GM12878 (cell line): ENCODE results near the gene RSRP1. TPM values are rescaled to one million over a fixed set of nuclear protein-coding genes. Genes with fewer than 3 reads are reported as not detected.

Experiments
- ATAC-seq: fragments of 200-7000 bp; cut with Tn5 transposase; 3 replicates; pipeline ENCODE4 v1.9.1; 2020; ENCODE audit warnings: mild to moderate bottlenecking, moderate library complexity
- BruUV-seq: library from RNA; stranded (reverse); fragments of 400-500 nt; replicated peaks from 2 replicates; lab custom pipeline; 2021; lab: Mats Ljungman, UMichigan
- CTCF ChIA-PET: fragments of 300-600 bp; sonication (Branson Sonifier 250); formaldehyde crosslinking; extraction: SDS; loops from one replicate; lab custom pipeline; 2021; ENCODE audit warnings: inconsistent platforms; lab: Yijun Ruan, JAX
- POLR2A ChIA-PET: fragments of 350-600 bp; formaldehyde crosslinking; extraction: SDS; loops from one replicate; lab custom pipeline; 2021; ENCODE audit warnings: inconsistent platforms; lab: Charles Lee
- RAD21 ChIA-PET: fragments of 300-600 bp; sonication (Branson Sonifier 250); formaldehyde crosslinking; loops from one replicate; lab custom pipeline; 2023; ENCODE audit warnings: antibody characterized with exemption; ENCODE audit not compliant: unreplicated experiment; lab: Charles Lee
- SMC1A ChIA-PET: fragments of 300-600 bp; sonication (Branson Sonifier 250); formaldehyde crosslinking; loops from one replicate; lab custom pipeline; 2023; ENCODE audit not compliant: unreplicated experiment, uncharacterized antibody; lab: Charles Lee
- DNase-seq: peaks from one replicate; pipeline ENCODE4 v3.0.0-alpha.2; 2011; ENCODE audit warnings: low read depth, low spot score
- FAIRE-seq: peaks from 3 replicates; lab custom pipeline; 2011; peaks lifted over from hg19 to GRCh38; lab: Jason Lieb, UNC
- H2AFZ ChIP-seq: 2 replicates; pipeline ENCODE4 v1.6.0; 2011; ENCODE audit warnings: low read depth, low read length, control low read depth; ENCODE audit not compliant: control insufficient read depth
- H3K27ac ChIP-seq: 2 replicates; pipeline ENCODE4 v1.5.1; 2011; ENCODE audit warnings: control low read depth; ENCODE audit not compliant: control insufficient read depth, insufficient read depth
- H3K27me3 ChIP-seq, 2 experiments: replicated peaks in 1 of 2; 2 replicates each; pipeline versions ENCODE4 v1.6.0 to v1.6.1; 2011; ENCODE audit warnings: low read length in 1 of 2; ENCODE audit not compliant: control insufficient read depth in 2 of 2, insufficient read depth in 2 of 2
- H3K36me3 ChIP-seq, 2 experiments: 2 replicates each; pipeline ENCODE4 v1.5.1; 2011; ENCODE audit warnings: low read length in 1 of 2; ENCODE audit not compliant: control insufficient read depth in 2 of 2, insufficient read depth in 2 of 2
- H3K4me1 ChIP-seq: 2 replicates; pipeline ENCODE4 v1.6.1; 2011; ENCODE audit warnings: mild to moderate bottlenecking, low read length, moderate library complexity, mixed read lengths; ENCODE audit not compliant: control insufficient read depth, insufficient read depth
- H3K4me2 ChIP-seq: 2 replicates; pipeline ENCODE4 v1.6.0; 2011; ENCODE audit warnings: control low read depth; ENCODE audit not compliant: control insufficient read depth, insufficient read depth
- H3K4me3 ChIP-seq: fragments of 200-600 bp; sonication (generic); 2 replicates; pipeline ENCODE4 v1.5.1; 2016
- H3K79me2 ChIP-seq: 2 replicates; pipeline ENCODE4 v1.6.0; 2011; ENCODE audit warnings: low read length; ENCODE audit not compliant: control insufficient read depth, insufficient read depth
- H3K9ac ChIP-seq: 2 replicates; pipeline ENCODE4 v1.8.0; 2011; ENCODE audit warnings: low read length, control low read depth, mixed read lengths; ENCODE audit not compliant: control insufficient read depth, insufficient read depth
- H3K9me3 ChIP-seq: replicated peaks from 3 replicates; pipeline ENCODE4 v1.5.1; 2011; ENCODE audit warnings: mild to moderate bottlenecking, low read length; ENCODE audit not compliant: control insufficient read depth, insufficient read depth
- H4K20me1 ChIP-seq: 2 replicates; pipeline ENCODE4 v1.6.0; 2011; ENCODE audit not compliant: control insufficient read depth, insufficient read depth
- BMI1 ChIP-seq: fragments of 450-650 bp; IDR thresholded peaks from 2 replicates; pipeline ENCODE4 v1.6.1; 2016; ENCODE audit warnings: mild to moderate bottlenecking, moderate library complexity, borderline replicate concordance
- CBFB ChIP-seq: IDR thresholded peaks from 2 replicates; pipeline ENCODE4 v1.6.1; 2016; ENCODE audit warnings: antibody characterized with exemption, low read depth
- EZH2 ChIP-seq: IDR thresholded peaks from 2 replicates; pipeline ENCODE4 v1.6.1; 2012; ENCODE audit warnings: low read depth, mild to moderate bottlenecking, control low read depth, inconsistent platforms, low read length, borderline replicate concordance; ENCODE audit not compliant: control insufficient read depth
- FOXK2 ChIP-seq: fragments of 450-650 bp; IDR thresholded peaks from 2 replicates; pipeline ENCODE4 v1.6.1; 2017; ENCODE audit warnings: mild to moderate bottlenecking, moderate library complexity
- JUND ChIP-seq: IDR thresholded peaks from 2 replicates; pipeline ENCODE4 v1.6.1; 2012; ENCODE audit warnings: low read depth, mild to moderate bottlenecking, low read length, improper control_type of control experiment, moderate library complexity
- LARP7 ChIP-seq: fragments of 450-650 bp; IDR thresholded peaks from 2 replicates; pipeline ENCODE4 v1.6.1; 2017; ENCODE audit warnings: mild to moderate bottlenecking
- MEF2B ChIP-seq: fragments of 450-650 bp; IDR thresholded peaks from 2 replicates; pipeline ENCODE4 v1.6.1; 2018; ENCODE audit warnings: mild to moderate bottlenecking, moderate library complexity; ENCODE audit not compliant: partially characterized antibody, poor library complexity, severe bottlenecking
- NFIC ChIP-seq: IDR thresholded peaks from 2 replicates; pipeline ENCODE4 v1.6.1; 2012; ENCODE audit warnings: low read depth, mild to moderate bottlenecking, inconsistent platforms, low read length, moderate library complexity
- NR2C1 ChIP-seq: fragments of 450-650 bp; IDR thresholded peaks from 2 replicates; pipeline ENCODE4 v1.6.1; 2017; ENCODE audit warnings: antibody characterized with exemption, mild to moderate bottlenecking, moderate library complexity
- NR2F1 ChIP-seq: fragments of 450-650 bp; conservative IDR thresholded peaks from 2 replicates; pipeline ENCODE4 v1.6.1; 2017; ENCODE audit warnings: mild to moderate bottlenecking
- PML ChIP-seq: IDR thresholded peaks from 2 replicates; pipeline ENCODE4 v1.6.1; 2012; ENCODE audit warnings: low read length, inconsistent platforms
- POLR2A ChIP-seq: IDR thresholded peaks from 2 replicates; pipeline ENCODE4 v1.6.1; 2011; ENCODE audit warnings: low read depth, mild to moderate bottlenecking, low read length
- RCOR1 ChIP-seq: conservative IDR thresholded peaks from 2 replicates; pipeline ENCODE4 v1.6.1; 2012; ENCODE audit warnings: low read depth, low read length, improper control_type of control experiment
- SIX5 ChIP-seq: IDR thresholded peaks from 2 replicates; pipeline ENCODE4 v1.6.1; 2011; ENCODE audit warnings: mild to moderate bottlenecking, low read depth, low read length, moderate library complexity; ENCODE audit not compliant: severe bottlenecking
- SMAD5 ChIP-seq: IDR thresholded peaks from 2 replicates; pipeline ENCODE4 v1.6.1; 2016; ENCODE audit warnings: antibody characterized with exemption, low read depth
- SREBF2 ChIP-seq: IDR thresholded peaks from 2 replicates; pipeline ENCODE4 v1.6.1; 2012; ENCODE audit warnings: mild to moderate bottlenecking, low read length
- SRF ChIP-seq, 2 experiments: IDR thresholded peaks; 2 replicates each; pipeline ENCODE4 v1.6.1; 2011; ENCODE audit warnings: low read depth in 2 of 2, low read length in 2 of 2, mild to moderate bottlenecking in 1 of 2, moderate library complexity in 1 of 2
- STAT3 ChIP-seq: IDR thresholded peaks from 2 replicates; pipeline ENCODE4 v1.6.1; 2011; ENCODE audit warnings: low read depth, low read length, improper control_type of control experiment
- SUZ12 ChIP-seq: fragments of 200-600 bp; sonication (generic); IDR thresholded peaks from one replicate; pipeline ENCODE4 v1.6.1; 2018; ENCODE audit warnings: antibody characterized with exemption, mild to moderate bottlenecking; ENCODE audit not compliant: unreplicated experiment
- WGBS: methylation state at CpG from one replicate; pipeline ENCODE4 v1.1.6; 2016; ENCODE audit warnings: low lambda C conversion rate; ENCODE audit not compliant: insufficient replicate concordance, insufficient coverage; ENCODE audit errors: missing lambda C conversion rate; 5-methylcytosine and 5-hydroxymethylcytosine counted together
- in situ Hi-C: fragments of 300-500 bp; cut with MboI; formaldehyde crosslinking; loops from 9 replicates; pipeline ENCODE4 v1.14.3; 2018; ENCODE audit warnings: mixed read lengths
- intact Hi-C: fragments of 100-400 bp; cut with micrococcal nuclease; formaldehyde crosslinking; loops from one replicate; pipeline ENCODE4 v1.14.2; 2022; ENCODE audit not compliant: unreplicated experiment
- polyA plus RNA-seq, 11 experiments: library from polyadenylated mRNA; depleted of rRNA in 4 of 11; unstranded in 6 of 11; stranded (reverse) in 5 of 11; fragments of >200 nt; fragmentation: Nextera tagmentation in 4 of 11; fragmentation: Illumina TruSeq in 1 of 11; extraction: Ambion mirVana in 4 of 11; extraction: Trizol in 1 of 11; gene quantifications; 1 replicate in 1 of 11; 2 replicates in 10 of 11; pipeline versions ENCODE4 v1.2.1 to v1.2.3, GENCODE V29; 2011 to 2016; ENCODE audit warnings: inconsistent platforms in 2 of 11, missing spikeins in 2 of 11, low read depth in 1 of 11
- total RNA-seq, 4 experiments: library from RNA; depleted of rRNA in 3 of 4; stranded (reverse); fragments of >200 nt in 3 of 4; fragmentation: Illumina TruSeq in 1 of 4; extraction: Trizol in 1 of 4; gene quantifications; 2 replicates each; pipeline versions ENCODE4 v1.2.1 to v1.2.3, GENCODE V29; 2013 to 2021
- TF ChIP-seq, protein P1 (sequence below): fragments of 450-650 bp; IDR thresholded peaks from 2 replicates; pipeline ENCODE4 v1.6.1; 2017; ENCODE audit warnings: mild to moderate bottlenecking, moderate library complexity

RSRP1 gene
- total and polyA plus RNA-seq, 10 of the 15 experiments (the other 5 are each of a cell fraction or from before 2014, with no cell fraction given) = 23.5 to 128 (median 90.0) TPM

DNA sequence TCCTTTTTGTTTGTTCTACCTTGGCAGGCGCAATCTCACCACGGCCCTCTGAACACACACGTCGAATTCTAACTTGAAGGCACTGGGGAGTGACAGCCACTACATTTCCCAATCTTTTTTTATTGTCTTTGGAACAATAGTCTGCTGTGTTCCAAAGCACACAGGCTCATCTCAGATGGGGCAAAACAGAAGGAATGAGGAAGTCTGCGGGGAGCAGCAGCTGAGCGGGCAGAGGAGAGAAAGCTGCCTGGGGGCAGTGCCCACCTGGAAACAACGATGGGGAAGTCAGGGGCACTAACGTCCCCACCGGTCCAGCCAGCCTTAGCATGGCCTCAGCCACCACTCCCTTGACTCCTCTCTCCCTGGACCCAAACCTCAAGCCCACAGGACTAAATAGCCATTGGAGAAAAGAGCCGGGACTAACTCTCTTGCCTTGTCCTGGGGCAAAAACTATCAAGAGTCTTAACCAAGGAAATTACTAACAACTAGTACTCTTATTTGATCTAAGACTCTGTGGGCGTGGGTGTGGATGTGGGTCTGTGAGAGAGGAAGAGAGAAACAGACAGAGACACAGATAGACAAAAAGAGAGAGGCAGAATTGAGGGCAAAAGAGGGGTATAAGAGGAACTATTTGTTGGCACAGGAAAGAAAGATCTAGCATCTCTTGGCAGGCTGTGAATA is 49.1 kb downstream of the RSRP1 start:
- H3K79me2 ChIP-seq = no peaks in the 10 kb centered on the region
- ChIA-PET POLR2A (no interaction called here), RAD21 (interaction anchor here (1.1 kb wide), 1 partner anchor 28 kb away, joined by 4 read pairs; no protein-coding TSS in a partner anchor), SMC1A (no interaction called here), CTCF (no interaction called here)
- BruUV-seq = no TSS peak
- WGBS = 36% methylated on average over 11 of the region's 11 CpGs
- intact Hi-C loops = no loop called here
- no peak overlapping the region for H3K9ac ChIP-seq
- no peak overlapping the region for H3K4me3 ChIP-seq
- no peak for FAIRE-seq
- no peak for ATAC-seq
- no peaks in the 10 kb centered on the region for H3K36me3 ChIP-seq
- DNase-seq = no peak
- peaks cover 4% of the 10 kb centered on the region; the same call in 1 of the 2 replicates for H3K4me1 ChIP-seq
- H3K4me2 ChIP-seq = 0 out of 2 replicates have a peak overlapping the region, but pooled peaks have one; percentile 4
- H2AFZ ChIP-seq = no peak overlapping the region
- TF ChIP-seq LARP7 (no peak), POLR2A (no peak), NFIC (no peak), PML (no peak), RCOR1 (no peak), NR2F1 (no peak), SREBF2 (no peak), SMAD5 (no peak), CBFB (no peak), SUZ12 (no peak), SIX5 (no peak), STAT3 (no peak), EZH2 (no peak), SRF (IDR thresholded peaks at IDR 0.05; ENCODE audit: low read depth in 2 of 2, low read length in 2 of 2) (no peak), BMI1 (no peak), JUND (no peak), NR2C1 (no peak), FOXK2 (no peak), MEF2B (no peak)
- TF ChIP-seq, protein P1, sequence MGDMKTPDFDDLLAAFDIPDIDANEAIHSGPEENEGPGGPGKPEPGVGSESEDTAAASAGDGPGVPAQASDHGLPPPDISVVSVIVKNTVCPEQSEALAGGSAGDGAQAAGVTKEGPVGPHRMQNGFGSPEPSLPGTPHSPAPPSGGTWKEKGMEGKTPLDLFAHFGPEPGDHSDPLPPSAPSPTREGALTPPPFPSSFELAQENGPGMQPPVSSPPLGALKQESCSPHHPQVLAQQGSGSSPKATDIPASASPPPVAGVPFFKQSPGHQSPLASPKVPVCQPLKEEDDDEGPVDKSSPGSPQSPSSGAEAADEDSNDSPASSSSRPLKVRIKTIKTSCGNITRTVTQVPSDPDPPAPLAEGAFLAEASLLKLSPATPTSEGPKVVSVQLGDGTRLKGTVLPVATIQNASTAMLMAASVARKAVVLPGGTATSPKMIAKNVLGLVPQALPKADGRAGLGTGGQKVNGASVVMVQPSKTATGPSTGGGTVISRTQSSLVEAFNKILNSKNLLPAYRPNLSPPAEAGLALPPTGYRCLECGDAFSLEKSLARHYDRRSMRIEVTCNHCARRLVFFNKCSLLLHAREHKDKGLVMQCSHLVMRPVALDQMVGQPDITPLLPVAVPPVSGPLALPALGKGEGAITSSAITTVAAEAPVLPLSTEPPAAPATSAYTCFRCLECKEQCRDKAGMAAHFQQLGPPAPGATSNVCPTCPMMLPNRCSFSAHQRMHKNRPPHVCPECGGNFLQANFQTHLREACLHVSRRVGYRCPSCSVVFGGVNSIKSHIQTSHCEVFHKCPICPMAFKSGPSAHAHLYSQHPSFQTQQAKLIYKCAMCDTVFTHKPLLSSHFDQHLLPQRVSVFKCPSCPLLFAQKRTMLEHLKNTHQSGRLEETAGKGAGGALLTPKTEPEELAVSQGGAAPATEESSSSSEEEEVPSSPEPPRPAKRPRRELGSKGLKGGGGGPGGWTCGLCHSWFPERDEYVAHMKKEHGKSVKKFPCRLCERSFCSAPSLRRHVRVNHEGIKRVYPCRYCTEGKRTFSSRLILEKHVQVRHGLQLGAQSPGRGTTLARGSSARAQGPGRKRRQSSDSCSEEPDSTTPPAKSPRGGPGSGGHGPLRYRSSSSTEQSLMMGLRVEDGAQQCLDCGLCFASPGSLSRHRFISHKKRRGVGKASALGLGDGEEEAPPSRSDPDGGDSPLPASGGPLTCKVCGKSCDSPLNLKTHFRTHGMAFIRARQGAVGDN = no peak
- peaks cover 3 to 4% of the 10 kb centered on the region in 2 experiments for H3K27me3 ChIP-seq
- in situ Hi-C loops = no loop called here
- no peaks in the 10 kb centered on the region for H3K9me3 ChIP-seq
- H3K27ac ChIP-seq = no peak overlapping the region
- H4K20me1 ChIP-seq = no peaks in the 10 kb centered on the region
